ENCODE data around the gene EXOC6.

DNA sequence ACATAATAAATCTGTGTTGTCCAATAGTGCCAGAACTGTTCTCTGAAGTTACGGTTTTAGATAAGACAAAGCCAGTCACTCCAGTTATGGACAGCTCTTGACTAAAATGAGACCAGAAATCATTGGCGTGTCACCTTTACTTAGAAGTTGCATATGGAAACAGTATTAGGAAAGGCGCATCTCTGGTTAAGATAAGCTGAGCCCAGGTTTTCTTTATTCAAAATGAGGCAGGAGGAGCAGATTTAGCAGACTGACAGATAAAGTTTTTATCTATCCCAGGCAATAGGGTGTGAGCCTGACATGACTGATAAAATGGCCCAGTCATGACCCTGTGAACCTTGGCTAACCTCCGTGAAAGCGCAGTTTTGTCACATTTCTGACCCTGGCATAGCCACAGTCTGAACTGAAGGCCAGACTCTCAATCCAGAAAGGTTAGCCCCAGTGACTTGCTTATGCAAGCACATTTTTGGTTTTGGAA, 229.6 kb downstream of the EXOC6 start:
- TF ChIP-seq, protein P1, sequence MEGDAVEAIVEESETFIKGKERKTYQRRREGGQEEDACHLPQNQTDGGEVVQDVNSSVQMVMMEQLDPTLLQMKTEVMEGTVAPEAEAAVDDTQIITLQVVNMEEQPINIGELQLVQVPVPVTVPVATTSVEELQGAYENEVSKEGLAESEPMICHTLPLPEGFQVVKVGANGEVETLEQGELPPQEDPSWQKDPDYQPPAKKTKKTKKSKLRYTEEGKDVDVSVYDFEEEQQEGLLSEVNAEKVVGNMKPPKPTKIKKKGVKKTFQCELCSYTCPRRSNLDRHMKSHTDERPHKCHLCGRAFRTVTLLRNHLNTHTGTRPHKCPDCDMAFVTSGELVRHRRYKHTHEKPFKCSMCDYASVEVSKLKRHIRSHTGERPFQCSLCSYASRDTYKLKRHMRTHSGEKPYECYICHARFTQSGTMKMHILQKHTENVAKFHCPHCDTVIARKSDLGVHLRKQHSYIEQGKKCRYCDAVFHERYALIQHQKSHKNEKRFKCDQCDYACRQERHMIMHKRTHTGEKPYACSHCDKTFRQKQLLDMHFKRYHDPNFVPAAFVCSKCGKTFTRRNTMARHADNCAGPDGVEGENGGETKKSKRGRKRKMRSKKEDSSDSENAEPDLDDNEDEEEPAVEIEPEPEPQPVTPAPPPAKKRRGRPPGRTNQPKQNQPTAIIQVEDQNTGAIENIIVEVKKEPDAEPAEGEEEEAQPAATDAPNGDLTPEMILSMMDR (IDR thresholded peaks at IDR 0.05): no peak
- TF ChIP-seq POLR2A (IDR thresholded peaks at IDR 0.05): no peak

Data from heart left ventricle (tissue), 13 donors.